HG03565 (cell line): ENCODE measurements around the gene TACSTD2.
A peak's percentile ranks its signal among the peaks of the same experiment; 100 is the strongest.
"Not testable (repeated sequence)": the region's sequence is repeated elsewhere in the genome, so short reads cannot be mapped to it uniquely, and the experiment has no call there.

Experiments
- ATAC-seq: cut with Tn5 transposase; IDR thresholded peaks from one replicate; pipeline ENCODE4 v1.9.1; 2021; ENCODE audit warnings: mild to moderate bottlenecking, moderate library complexity; ENCODE audit not compliant: unreplicated experiment

The TACSTD2 gene

GRCh38 chr1:58588396-58588795 is 11.3 kb upstream of the TACSTD2 start:
- ATAC-seq, result no peak

DNA sequence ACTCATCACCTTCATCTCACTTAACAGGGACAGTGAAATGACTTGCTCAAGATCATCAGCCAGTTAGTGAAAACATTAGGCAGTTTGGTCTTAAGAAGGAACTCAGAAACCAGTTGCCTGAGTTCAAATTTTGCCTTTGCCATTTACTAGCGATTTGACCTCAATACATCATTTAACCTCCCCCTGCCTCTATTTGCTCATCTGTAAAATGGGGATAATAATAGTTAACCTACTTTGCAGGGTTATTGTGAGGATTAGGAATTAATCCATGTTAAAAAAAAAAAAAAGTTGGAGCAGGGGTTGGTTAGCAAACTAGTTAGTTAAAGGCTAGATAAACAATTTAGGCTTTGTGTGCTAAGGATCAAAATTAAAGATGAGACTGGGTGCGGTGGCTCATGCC is 10.6 kb upstream of the TACSTD2 start:
- ATAC-seq, result no peak

DNA sequence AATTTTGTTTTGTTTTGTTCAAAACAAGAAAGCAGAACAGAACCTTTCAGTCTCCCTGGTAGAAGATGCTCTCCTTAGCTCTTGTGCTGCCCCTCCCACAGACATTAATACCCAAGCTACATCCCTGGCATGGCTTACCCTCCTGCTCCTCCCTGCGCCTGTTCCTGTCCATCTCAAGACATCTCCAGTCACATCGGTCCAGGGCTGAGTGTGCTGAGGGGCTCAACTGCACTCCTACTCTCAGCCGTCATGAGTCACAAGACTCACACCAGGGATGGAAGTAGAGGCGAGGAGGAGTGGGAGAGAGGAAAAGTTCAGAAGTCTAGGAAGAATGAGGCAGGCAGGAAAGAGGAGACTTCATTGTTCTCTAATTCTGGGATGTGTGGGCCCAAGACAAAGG is 9.2 kb upstream of the TACSTD2 start:
- ATAC-seq, result no peak

DNA sequence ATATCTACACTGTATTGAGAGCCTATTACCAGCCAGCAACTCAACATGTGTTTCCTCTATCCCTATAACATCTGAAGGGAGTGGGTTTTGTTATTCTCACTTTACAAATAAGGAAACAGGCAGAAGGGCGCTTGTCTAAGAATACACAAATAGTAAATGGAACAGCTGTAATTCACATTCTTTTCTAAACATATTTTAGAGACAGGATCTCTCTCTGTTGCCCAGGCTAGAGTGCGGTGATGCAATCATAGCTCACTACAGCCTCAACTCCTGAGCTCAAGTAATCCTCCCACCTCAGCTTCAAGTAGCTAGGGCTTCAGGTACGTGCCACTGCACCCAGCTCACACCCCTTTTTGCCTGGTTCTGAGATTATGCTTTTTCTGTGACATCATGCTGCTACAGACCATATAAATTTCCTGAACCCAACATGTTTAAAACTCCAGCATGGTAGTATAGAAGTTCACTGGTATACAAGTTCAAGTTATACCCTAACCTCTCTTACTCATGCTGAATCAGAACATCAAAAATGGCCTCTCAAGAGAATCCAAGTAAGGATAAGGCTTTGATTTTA is 8.6 kb upstream of the TACSTD2 start:
- no peak for ATAC-seq

DNA sequence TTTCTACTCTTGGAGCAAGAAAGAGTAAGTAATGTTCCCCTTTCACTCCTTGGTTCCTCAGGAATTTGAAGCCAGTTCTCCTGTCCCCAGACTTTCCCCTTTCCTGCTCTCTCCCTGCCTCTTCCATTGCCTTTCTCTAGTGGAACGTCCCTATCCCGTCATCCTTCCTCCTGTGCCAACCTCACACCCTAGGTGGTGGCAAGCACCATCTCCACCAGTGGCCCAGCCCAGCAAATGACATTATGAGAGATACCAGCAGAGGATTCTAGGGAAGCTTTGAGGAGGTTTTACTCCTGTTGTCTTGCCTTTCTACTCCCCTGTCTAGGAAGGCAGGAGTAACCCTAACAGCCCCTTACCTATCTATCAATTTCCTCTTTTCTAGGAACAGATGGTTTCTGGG is 8.1 kb upstream of the TACSTD2 start:
- no peak for ATAC-seq

GRCh38 chr1:58584082-58584895 is 7.2 kb upstream of the TACSTD2 start:
- ATAC-seq, result peak; percentile 67

- no peak for ATAC-seq
These were observed 6.4 kb upstream of the TACSTD2 start for GRCh38 chr1:58583496-58583895.

DNA sequence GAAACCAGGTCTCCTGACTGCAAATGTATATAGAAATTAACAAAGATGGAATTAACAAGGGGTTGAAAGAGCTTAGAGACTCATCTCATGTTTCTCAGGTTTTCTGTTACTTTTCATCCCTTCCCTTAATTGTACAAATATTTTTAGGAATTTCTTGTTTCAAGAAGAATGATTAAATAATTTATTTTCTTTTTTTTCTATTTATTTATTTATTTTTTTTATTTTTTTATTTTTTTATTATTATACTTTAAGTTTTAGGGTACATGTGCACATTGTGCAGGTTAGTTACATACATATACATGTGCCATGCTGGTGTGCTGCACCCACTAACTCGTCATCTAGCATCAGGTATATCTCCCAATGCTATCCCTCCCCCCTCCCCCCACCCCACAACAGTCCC is 5.1 kb upstream of the TACSTD2 start:
- ATAC-seq, result not testable (repeated sequence)

DNA sequence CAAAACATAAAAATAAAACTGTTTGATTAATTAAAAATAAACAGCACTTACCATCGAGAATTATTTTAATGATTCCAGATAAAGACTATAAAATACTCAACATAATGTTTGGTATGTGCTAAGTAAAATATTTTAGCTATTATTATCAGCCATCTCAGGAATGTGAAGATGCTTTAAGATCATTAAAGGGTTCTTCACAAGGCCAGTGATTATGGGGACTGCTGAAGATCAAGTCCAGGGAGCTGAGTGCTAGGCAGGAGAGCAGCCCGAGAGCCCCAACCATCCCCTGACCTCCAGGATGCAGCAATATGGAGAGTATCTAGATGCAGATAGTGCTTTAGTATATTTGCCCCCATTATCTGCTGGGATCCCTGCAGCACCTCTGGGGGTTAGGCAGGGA is 4.6 kb upstream of the TACSTD2 start:
- ATAC-seq, result no peak

GRCh38 chr1:58580186-58580585 is 3.1 kb upstream of the TACSTD2 start:
- no peak for ATAC-seq

- ATAC-seq, result no peak
These were observed 590 bp upstream of the TACSTD2 start for GRCh38 chr1:58577654-58578030.

DNA sequence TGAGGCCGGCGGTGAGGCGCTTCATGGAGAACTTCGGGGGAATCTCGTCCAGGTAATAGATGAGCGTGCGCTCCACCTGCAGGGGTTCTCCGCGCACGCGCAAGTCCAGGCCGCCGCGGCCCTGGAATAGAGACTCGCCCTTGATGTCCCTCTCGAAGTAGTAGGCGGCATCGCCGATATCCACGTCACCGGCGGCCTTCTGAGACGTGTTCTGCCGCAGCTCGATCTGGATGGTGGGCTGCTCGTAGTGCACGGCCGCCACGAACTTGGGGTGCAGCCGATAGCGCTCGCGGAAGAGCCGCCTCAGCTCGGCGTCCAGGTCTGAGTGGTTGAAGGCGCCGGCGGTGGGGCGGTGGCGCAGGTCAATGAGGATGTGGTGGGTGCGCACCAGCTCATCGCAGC is 726 bp downstream of the TACSTD2 start:
- no peak for ATAC-seq

GRCh38 chr1:58575551-58576324 is 1.3 kb downstream of the TACSTD2 start:
- ATAC-seq, result no peak

DNA sequence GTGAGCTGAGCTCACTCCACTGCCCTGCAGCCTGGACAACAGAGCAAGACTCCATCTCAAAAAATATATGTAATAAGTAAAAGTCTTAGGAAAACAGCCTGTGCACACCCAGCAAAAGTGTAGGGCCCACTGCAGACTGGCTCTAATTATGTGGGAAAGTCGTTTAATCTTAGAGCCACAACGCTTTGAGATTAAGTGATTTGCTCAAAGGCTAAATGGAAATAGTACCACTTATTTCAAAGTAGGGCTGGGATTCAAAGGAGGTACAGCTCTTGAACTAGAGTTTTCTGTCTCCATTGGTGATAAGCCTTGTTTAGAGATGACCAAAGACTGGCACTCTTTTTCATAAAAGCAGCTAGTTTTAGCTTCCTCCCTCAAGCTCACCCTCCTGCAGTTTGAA is 2.2 kb downstream of the TACSTD2 start:
- ATAC-seq, result no peak

- peak; percentile 95 for ATAC-seq
These were observed 3.1 kb downstream of the TACSTD2 start for GRCh38 chr1:58573705-58574591.

GRCh38 chr1:58573138-58573537 is 3.9 kb downstream of the TACSTD2 start:
- no peak for ATAC-seq

- ATAC-seq, result no peak
These were observed 4.4 kb downstream of the TACSTD2 start for GRCh38 chr1:58572690-58573089.

DNA sequence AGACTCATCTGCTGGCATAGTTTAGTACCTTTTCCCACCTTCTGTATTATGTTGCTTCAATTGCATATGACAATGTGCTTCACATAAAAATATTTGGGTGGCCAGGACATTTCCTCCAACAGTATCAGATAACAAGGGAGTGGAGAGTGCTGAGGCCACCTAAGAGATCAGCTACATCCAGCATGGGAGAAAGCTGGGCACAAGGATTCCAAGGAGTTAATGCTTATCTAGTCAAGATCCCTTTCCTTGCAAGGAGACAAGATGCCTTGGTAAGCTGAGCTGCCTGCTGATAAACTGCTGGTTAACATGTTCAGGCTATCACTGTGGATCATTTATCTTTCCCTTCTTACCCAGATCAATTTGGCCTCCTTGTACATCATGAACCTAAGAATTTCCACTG is 5.4 kb downstream of the TACSTD2 start:
- no peak for ATAC-seq

DNA sequence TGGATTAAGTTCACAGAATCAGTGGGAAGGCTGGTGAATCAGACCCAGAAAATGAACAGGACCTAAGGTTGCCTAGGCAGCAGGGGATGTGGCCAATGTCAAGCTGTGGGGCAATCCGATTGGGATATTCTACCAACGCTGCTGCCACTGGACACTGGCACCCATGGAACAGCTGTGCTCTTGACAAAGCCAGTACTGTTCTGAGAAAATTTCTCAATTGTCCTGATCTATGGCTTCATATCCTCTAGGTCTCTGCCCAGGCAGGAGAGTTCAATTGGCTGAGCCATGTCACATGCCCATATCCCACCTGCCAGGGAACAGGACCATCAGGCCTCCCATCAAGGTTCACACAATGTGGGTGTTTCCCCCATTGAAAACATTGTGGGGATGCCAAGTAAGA is 6.2 kb downstream of the TACSTD2 start:
- ATAC-seq, result no peak

GRCh38 chr1:58570094-58570493 is 7.0 kb downstream of the TACSTD2 start:
- no peak for ATAC-seq

DNA sequence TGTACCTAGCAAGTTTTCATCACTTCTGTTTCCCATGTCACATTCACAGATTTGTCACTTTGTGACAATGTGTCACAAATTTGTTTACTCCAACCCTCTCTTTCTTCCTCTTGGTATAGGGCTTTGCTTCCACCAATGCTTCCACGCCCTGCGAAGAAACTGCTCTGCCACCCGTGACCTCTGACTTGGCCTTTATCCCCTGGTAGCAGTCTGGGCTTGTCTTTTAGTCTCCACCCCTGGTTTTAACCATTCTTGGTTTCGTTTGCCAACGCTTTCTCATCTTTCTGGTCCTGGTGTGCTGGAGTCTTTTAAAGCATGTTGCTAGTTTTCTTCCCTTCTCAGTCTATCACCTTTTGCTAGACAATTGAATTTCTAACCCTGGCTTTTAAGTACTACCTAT is 8.1 kb downstream of the TACSTD2 start:
- no peak for ATAC-seq
